ENCODE results near the gene SLC35F6. TPM values are rescaled to one million over a fixed set of nuclear protein-coding genes. Genes with fewer than 3 reads are reported as not detected.

The SLC35F6 gene
- total and polyA plus RNA-seq, 12 donors, result 13.2 to 36.2 (median 21.3) TPM

DNA sequence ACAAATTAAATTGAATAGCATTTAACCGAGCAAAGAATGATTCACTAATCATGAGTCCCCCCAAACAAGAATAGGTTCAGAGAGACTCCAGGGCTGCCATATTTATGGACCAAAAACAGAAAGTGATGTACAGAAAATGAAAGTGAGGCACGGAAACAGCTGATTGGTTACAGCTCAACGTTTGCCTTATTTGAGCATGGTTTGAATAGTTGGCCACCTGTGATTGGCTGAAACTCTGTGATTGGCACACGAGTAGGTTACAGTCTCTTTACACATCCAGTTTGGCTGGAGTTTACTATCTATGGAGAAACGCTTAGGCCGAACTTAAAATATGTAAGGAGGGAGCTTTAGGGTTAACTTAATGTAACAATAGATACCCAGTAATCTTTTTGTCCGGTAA lies 56.8 kb downstream of the SLC35F6 start:
- Histone ChIP-seq H3K4me1 (no peaks in the 10 kb centered on the region), H3K9me3 (no peaks in the 10 kb centered on the region), H3K27ac (no peak overlapping the region), H3K4me3 (no peak overlapping the region), H3K27me3 (peaks cover 0 to 23% (median 0%) of the 10 kb centered on the region in 7 donors), H3K36me3 (no peaks in the 10 kb centered on the region)
- TF ChIP-seq, protein P1, sequence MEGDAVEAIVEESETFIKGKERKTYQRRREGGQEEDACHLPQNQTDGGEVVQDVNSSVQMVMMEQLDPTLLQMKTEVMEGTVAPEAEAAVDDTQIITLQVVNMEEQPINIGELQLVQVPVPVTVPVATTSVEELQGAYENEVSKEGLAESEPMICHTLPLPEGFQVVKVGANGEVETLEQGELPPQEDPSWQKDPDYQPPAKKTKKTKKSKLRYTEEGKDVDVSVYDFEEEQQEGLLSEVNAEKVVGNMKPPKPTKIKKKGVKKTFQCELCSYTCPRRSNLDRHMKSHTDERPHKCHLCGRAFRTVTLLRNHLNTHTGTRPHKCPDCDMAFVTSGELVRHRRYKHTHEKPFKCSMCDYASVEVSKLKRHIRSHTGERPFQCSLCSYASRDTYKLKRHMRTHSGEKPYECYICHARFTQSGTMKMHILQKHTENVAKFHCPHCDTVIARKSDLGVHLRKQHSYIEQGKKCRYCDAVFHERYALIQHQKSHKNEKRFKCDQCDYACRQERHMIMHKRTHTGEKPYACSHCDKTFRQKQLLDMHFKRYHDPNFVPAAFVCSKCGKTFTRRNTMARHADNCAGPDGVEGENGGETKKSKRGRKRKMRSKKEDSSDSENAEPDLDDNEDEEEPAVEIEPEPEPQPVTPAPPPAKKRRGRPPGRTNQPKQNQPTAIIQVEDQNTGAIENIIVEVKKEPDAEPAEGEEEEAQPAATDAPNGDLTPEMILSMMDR (IDR thresholded peaks at IDR 0.05), result no peak
- WGBS, 2 donors, result 79 to 87% methylated on average over 7 of the region's 7 CpGs
- intact Hi-C loops (cut with DNase I), result no loop called here
- ATAC-seq, result no peak
- DNase-seq, result no peak

DNA sequence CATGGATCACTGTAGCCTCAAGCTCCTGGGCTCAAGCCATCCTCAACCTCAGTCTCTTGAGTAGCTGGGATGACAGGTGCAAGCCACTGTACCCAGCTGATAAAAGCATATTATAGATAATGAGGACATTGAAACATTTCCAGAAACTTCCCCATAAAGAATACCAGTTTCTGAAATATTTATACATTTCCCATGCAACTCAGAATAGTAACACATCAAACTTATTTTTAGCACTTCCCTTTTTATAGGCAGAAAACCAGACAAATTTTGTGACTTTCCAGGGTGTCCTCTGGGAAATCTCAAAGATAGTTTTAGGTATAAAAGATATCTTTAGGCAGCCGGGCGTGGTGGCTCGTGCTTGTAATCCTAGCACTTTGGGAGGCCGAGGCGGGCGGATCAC lies 58.8 kb downstream of the SLC35F6 start:
- WGBS, 2 donors, result 73 to 75% methylated on average over 6 of the region's 6 CpGs
- Histone ChIP-seq H3K27ac (no peak overlapping the region), H3K9me3 (no peaks in the 10 kb centered on the region), H3K36me3 (no peaks in the 10 kb centered on the region), H3K27me3 (peaks cover 0 to 11% (median 2%) of the 10 kb centered on the region in 7 donors), H3K4me1 (no peaks in the 10 kb centered on the region), H3K4me3 (no peak overlapping the region)
- ATAC-seq, result no peak
- DNase-seq, result no peak
- intact Hi-C loops (cut with DNase I), result no loop called here
- TF ChIP-seq, protein P1 (IDR thresholded peaks at IDR 0.05), result no peak

Other genes with a start within 250 kb of the SLC35F6 start
- gene CIB4, start 122.9 kb upstream of the SLC35F6 start, total RNA-seq, result not detected
- gene CIB4, start 122.9 kb upstream of the SLC35F6 start, polyA plus RNA-seq, result not detected
- 1 to 10 TPM in 4 of 10 donors, under 1 TPM in 6; 0.19 to 6.8 (median 0.69) TPM for gene KCNK3, start 71.6 kb upstream of the SLC35F6 start, total RNA-seq
- gene KCNK3, start 71.6 kb upstream of the SLC35F6 start, polyA plus RNA-seq, result 1 to 10 TPM; 1.2 to 3.3 TPM
- 10 to 100 TPM in 3 of 10 donors, 1 to 10 TPM in 4, under 1 TPM in 1, not detected in 2; 0.30 to 33.1 (median 6.1) TPM for gene CENPA, start 21.8 kb downstream of the SLC35F6 start, total RNA-seq
- gene CENPA, start 21.8 kb downstream of the SLC35F6 start, polyA plus RNA-seq, result 1 to 10 TPM in 1 of 2 donors, under 1 TPM in 1; 0.25 to 1.5 TPM
- under 1 TPM in 1 of 10 donors, not detected in 9; 0.12 TPM for gene DPYSL5, start 83.8 kb downstream of the SLC35F6 start, total RNA-seq
- gene DPYSL5, start 83.8 kb downstream of the SLC35F6 start, polyA plus RNA-seq, result under 1 TPM in 1 of 2 donors, not detected in 1; 0.01 TPM
- gene MAPRE3, start 206.4 kb downstream of the SLC35F6 start, total RNA-seq, result 10 to 100 TPM; 34.9 to 62.0 (median 47.2) TPM
- 10 to 100 TPM; 23.0 to 68.8 TPM for gene MAPRE3, start 206.4 kb downstream of the SLC35F6 start, polyA plus RNA-seq

Measured in heart right ventricle (tissue), 16 donors.